NCI-H1694 (cell line): ENCODE data around the gene PPARG.

Source experiments
- DNase-seq: peaks from one replicate; lab custom pipeline; 2025; lab: John Stamatoyannopoulos, UW

The PPARG gene

GRCh38 chr3:12312010-12312409 lies 23.1 kb downstream of the PPARG start:
- no peak for DNase-seq

GRCh38 chr3:12313519-12313918 lies 24.6 kb downstream of the PPARG start:
- DNase-seq: no peak

GRCh38 chr3:12316253-12316652 lies 27.4 kb downstream of the PPARG start:
- no peak for DNase-seq

- no peak for DNase-seq
Observed at GRCh38 chr3:12316729-12317351, 28.0 kb downstream of the PPARG start.

GRCh38 chr3:12317914-12318313 lies 29.0 kb downstream of the PPARG start:
- DNase-seq: no peak

GRCh38 chr3:12318758-12319621 lies 30.1 kb downstream of the PPARG start:
- DNase-seq: no peak

- DNase-seq: no peak
Observed at GRCh38 chr3:12321015-12321414, 32.1 kb downstream of the PPARG start.

GRCh38 chr3:12323237-12323636 lies 34.4 kb downstream of the PPARG start:
- no peak for DNase-seq

GRCh38 chr3:12325586-12326515 lies 37.0 kb downstream of the PPARG start:
- no peak for DNase-seq

GRCh38 chr3:12327021-12327420 lies 38.2 kb downstream of the PPARG start:
- no peak for DNase-seq

- no peak for DNase-seq
Observed at GRCh38 chr3:12328132-12328836, 39.4 kb downstream of the PPARG start.

GRCh38 chr3:12328837-12329462 lies 40.1 kb downstream of the PPARG start:
- no peak for DNase-seq

GRCh38 chr3:12334786-12335185 lies 45.9 kb downstream of the PPARG start:
- no peak for DNase-seq

- DNase-seq: no peak
Observed at GRCh38 chr3:12335421-12335820, 46.6 kb downstream of the PPARG start.

- no peak for DNase-seq
Observed at GRCh38 chr3:12336099-12336498, 47.2 kb downstream of the PPARG start.

GRCh38 chr3:12338595-12339546 lies 50.0 kb downstream of the PPARG start:
- DNase-seq: no peak

GRCh38 chr3:12339701-12340480 lies 51.0 kb downstream of the PPARG start:
- no peak for DNase-seq

- no peak for DNase-seq
Observed at GRCh38 chr3:12340506-12340905, 51.6 kb downstream of the PPARG start.

GRCh38 chr3:12342151-12342550 lies 53.3 kb downstream of the PPARG start:
- DNase-seq: no peak
